DND-41 (cell line): ENCODE data around the gene PCGF3.

ENCODE experiments used
- EZH2 ChIP-seq: IDR thresholded peaks from 3 replicates; pipeline ENCODE4 v1.6.1; 2012; ENCODE audit warnings: borderline replicate concordance, low read depth, mild to moderate bottlenecking, moderate library complexity, low read length, inconsistent platforms; ENCODE audit not compliant: severe bottlenecking
- TF ChIP-seq, protein P1 (sequence below): IDR thresholded peaks from 2 replicates; pipeline ENCODE4 v1.5.1; 2012; ENCODE audit warnings: borderline replicate concordance, low read length, moderate library complexity, mild to moderate bottlenecking; ENCODE audit not compliant: poor library complexity, severe bottlenecking; ENCODE audit errors: extremely low read depth

DNA sequence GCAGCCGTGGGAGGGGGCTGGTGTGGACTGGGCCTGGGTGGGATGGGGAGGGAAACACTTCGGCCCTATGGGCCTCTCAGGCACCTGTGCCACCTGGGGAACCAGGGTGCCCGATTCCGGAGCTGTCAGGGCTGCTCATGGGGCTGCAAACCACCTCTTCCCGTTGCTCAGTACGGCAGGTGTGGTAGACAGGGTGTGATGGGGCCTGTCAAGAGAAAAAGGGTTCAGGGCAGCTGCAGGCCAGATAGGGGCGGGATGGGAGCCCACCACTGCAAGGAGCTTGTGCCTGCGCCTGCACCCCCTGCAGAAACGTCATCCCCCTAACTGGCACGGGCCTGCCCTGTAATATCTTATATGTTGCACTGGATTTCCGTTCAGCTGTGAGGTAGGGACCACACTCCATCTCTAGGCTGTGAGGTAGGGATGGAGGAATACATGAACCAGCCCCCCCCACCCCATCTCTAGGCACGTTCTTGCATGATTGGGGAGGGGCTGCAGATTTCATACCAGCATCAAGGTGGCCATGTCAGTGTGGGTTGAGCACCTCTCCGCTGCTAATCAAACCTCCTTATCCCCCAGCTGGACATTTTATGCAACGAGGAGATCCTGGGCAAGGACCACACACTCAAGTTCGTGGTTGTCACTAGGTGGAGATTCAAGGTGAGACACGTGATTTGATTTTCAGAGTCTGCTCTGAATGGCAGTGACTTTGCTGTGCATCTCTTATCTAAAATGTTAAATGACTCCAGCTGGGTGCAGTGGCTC lies 59.0 kb downstream of the PCGF3 start:
- TF ChIP-seq, protein P1, sequence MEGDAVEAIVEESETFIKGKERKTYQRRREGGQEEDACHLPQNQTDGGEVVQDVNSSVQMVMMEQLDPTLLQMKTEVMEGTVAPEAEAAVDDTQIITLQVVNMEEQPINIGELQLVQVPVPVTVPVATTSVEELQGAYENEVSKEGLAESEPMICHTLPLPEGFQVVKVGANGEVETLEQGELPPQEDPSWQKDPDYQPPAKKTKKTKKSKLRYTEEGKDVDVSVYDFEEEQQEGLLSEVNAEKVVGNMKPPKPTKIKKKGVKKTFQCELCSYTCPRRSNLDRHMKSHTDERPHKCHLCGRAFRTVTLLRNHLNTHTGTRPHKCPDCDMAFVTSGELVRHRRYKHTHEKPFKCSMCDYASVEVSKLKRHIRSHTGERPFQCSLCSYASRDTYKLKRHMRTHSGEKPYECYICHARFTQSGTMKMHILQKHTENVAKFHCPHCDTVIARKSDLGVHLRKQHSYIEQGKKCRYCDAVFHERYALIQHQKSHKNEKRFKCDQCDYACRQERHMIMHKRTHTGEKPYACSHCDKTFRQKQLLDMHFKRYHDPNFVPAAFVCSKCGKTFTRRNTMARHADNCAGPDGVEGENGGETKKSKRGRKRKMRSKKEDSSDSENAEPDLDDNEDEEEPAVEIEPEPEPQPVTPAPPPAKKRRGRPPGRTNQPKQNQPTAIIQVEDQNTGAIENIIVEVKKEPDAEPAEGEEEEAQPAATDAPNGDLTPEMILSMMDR: no peak
- TF ChIP-seq EZH2: no peak
